Measurements from ENCODE around the gene SCP2.

- TF ChIP-seq EP300 (IDR thresholded peaks at IDR 0.05; ENCODE audit: borderline replicate concordance in 1 of 2, low read depth in 1 of 2, low read length in 1 of 2) (no peak), CTCF (IDR thresholded peaks at IDR 0.05) (no peak), EZH2phosphoT487 (IDR thresholded peaks at IDR 0.05; ENCODE audit: borderline replicate concordance, low read depth) (no peak), REST (IDR thresholded peaks at IDR 0.05; ENCODE audit: low read depth, low read length) (no peak), RCOR1 (IDR thresholded peaks at IDR 0.05; ENCODE audit: low read length) (no peak), USF1 (IDR thresholded peaks at IDR 0.05; ENCODE audit: borderline replicate concordance, low read depth) (no peak), MEF2A (IDR thresholded peaks at IDR 0.05; ENCODE audit: borderline replicate concordance, low read depth) (no peak), MAX (IDR thresholded peaks at IDR 0.05; ENCODE audit: low read depth) (no peak), USF2 (IDR thresholded peaks at IDR 0.05; ENCODE audit: borderline replicate concordance, low read depth, low read length) (no peak), GABPA (IDR thresholded peaks at IDR 0.05; ENCODE audit: low read depth) (no peak), POLR2AphosphoS5 (IDR thresholded peaks at IDR 0.05; ENCODE audit: low read depth, low read length) (no peak), RAD21 (IDR thresholded peaks at IDR 0.05; ENCODE audit: low read length) (no peak), TAF1 (IDR thresholded peaks at IDR 0.05; ENCODE audit: borderline replicate concordance, low read depth, low read length) (no peak), CHD2 (IDR thresholded peaks at IDR 0.05; ENCODE audit: low read length, partially characterized antibody) (no peak)
These were observed 167.4 kb downstream of the SCP2 start for GRCh38 chr1:53094533-53094919.

Data from SK-N-SH (cell line).